Endothelial cell of umbilical vein (primary cell): ENCODE data around the gene DPF3.

ENCODE experiments used
- POLR2A ChIP-seq: IDR thresholded peaks from 2 replicates; pipeline ENCODE4 v1.6.1; 2012; ENCODE audit warnings: low read depth, mild to moderate bottlenecking, control low read depth, low read length
- POLR2AphosphoS5 ChIP-seq: IDR thresholded peaks from 2 replicates; pipeline ENCODE4 v1.6.1; 2012; ENCODE audit warnings: low read depth, mild to moderate bottlenecking, control low read depth, low read length, moderate library complexity; ENCODE audit not compliant: insufficient read depth
- TF ChIP-seq, protein P1 (sequence below): IDR thresholded peaks from 2 replicates; pipeline ENCODE4 v1.6.1; 2011; ENCODE audit not compliant: insufficient read depth, insufficient read length
- TF ChIP-seq, protein P2 (sequence below), 2 donors: IDR thresholded peaks; 1 replicate in 1 of 2; 2 replicates in 1 of 2; pipeline ENCODE4 v1.5.1; 2011; ENCODE audit warnings: low read length in 2 of 2, mild to moderate bottlenecking in 2 of 2, moderate library complexity in 2 of 2, control low read depth in 1 of 2, inconsistent platforms in 1 of 2, low read depth in 1 of 2; ENCODE audit not compliant: insufficient read depth in 1 of 2; ENCODE audit errors: extremely low read depth in 1 of 2

GRCh38 chr14:72771561-72771960, 122.3 kb downstream of the DPF3 start:
- TF ChIP-seq, protein P1, sequence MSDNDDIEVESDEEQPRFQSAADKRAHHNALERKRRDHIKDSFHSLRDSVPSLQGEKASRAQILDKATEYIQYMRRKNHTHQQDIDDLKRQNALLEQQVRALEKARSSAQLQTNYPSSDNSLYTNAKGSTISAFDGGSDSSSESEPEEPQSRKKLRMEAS: no peak
- TF ChIP-seq POLR2AphosphoS5: no peak
- TF ChIP-seq, protein P2, sequence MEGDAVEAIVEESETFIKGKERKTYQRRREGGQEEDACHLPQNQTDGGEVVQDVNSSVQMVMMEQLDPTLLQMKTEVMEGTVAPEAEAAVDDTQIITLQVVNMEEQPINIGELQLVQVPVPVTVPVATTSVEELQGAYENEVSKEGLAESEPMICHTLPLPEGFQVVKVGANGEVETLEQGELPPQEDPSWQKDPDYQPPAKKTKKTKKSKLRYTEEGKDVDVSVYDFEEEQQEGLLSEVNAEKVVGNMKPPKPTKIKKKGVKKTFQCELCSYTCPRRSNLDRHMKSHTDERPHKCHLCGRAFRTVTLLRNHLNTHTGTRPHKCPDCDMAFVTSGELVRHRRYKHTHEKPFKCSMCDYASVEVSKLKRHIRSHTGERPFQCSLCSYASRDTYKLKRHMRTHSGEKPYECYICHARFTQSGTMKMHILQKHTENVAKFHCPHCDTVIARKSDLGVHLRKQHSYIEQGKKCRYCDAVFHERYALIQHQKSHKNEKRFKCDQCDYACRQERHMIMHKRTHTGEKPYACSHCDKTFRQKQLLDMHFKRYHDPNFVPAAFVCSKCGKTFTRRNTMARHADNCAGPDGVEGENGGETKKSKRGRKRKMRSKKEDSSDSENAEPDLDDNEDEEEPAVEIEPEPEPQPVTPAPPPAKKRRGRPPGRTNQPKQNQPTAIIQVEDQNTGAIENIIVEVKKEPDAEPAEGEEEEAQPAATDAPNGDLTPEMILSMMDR (IDR thresholded peaks at IDR 0.05; ENCODE audit: extremely low read depth in 1 of 2, insufficient read depth in 1 of 2, low read depth in 1 of 2, low read length in 2 of 2): no peak
- TF ChIP-seq POLR2A: no peak
